A673 (cell line): Measurements from ENCODE around the gene SUN1. TPM values are rescaled to one million over a fixed set of nuclear protein-coding genes. Genes with fewer than 3 reads are reported as not detected.
"Not testable (repeated sequence)": the region's sequence is repeated elsewhere in the genome, so short reads cannot be mapped to it uniquely, and the experiment has no call there.

ENCODE experiments used
- BruUV-seq: library from RNA; stranded (reverse); fragments of 400-500 nt; replicated peaks from 2 replicates; lab custom pipeline; 2021; lab: Mats Ljungman, UMichigan
- CTCF ChIA-PET: fragments of 300-600 bp; sonication (Branson Sonifier 250); formaldehyde crosslinking; loops from one replicate; lab custom pipeline; 2022; ENCODE audit warnings: antibody characterized with exemption; lab: Charles Lee
- POLR2A ChIA-PET: fragments of 300-600 bp; sonication (Branson Sonifier 250); formaldehyde crosslinking; loops from one replicate; lab custom pipeline; 2022; ENCODE audit warnings: antibody characterized with exemption; ENCODE audit not compliant: low non-redundant PET; lab: Charles Lee
- DNase-seq: peaks from one replicate; pipeline ENCODE4 v3.0.0-alpha.2; 2015; ENCODE audit warnings: low spot score
- H3K27ac ChIP-seq: fragments of 200-600 bp; sonication (generic); 2 replicates; pipeline ENCODE4 v1.5.1; 2016; ENCODE audit warnings: mixed run types, low read depth, mild to moderate bottlenecking, mixed read lengths, antibody characterized with exemption, low read length; ENCODE audit not compliant: poor library complexity, severe bottlenecking
- H3K27me3 ChIP-seq: fragments of 200-600 bp; sonication (generic); replicated peaks from 2 replicates; pipeline ENCODE4 v1.6.1; 2017; ENCODE audit warnings: mixed run types, low read depth, mild to moderate bottlenecking, mixed read lengths, antibody characterized with exemption, low read length; ENCODE audit not compliant: insufficient read depth, poor library complexity
- H3K36me3 ChIP-seq: fragments of 200-600 bp; sonication (generic); 2 replicates; pipeline ENCODE4 v1.6.1; 2016; ENCODE audit warnings: mixed run types, mild to moderate bottlenecking, mixed read lengths, antibody characterized with exemption, low read length; ENCODE audit not compliant: insufficient read depth, poor library complexity, severe bottlenecking
- H3K4me1 ChIP-seq: fragments of 200-600 bp; sonication (generic); 2 replicates; pipeline ENCODE4 v1.6.1; 2017; ENCODE audit warnings: mixed run types, mild to moderate bottlenecking, mixed read lengths, antibody characterized with exemption, low read length; ENCODE audit not compliant: insufficient read depth, poor library complexity, severe bottlenecking
- H3K4me3 ChIP-seq: fragments of 200-600 bp; sonication (generic); 2 replicates; pipeline ENCODE4 v1.5.1; 2016; ENCODE audit warnings: low read depth, mixed run types, mild to moderate bottlenecking, mixed read lengths, low read length; ENCODE audit not compliant: poor library complexity, severe bottlenecking
- H3K9me3 ChIP-seq: fragments of 200-600 bp; sonication (generic); 2 replicates; pipeline ENCODE4 v1.6.1; 2016; ENCODE audit warnings: mixed run types, low read depth, mild to moderate bottlenecking, mixed read lengths, antibody characterized with exemption, low read length; ENCODE audit not compliant: poor library complexity, severe bottlenecking
- EZH2 ChIP-seq: fragments of 200-600 bp; sonication (generic); IDR thresholded peaks from 2 replicates; pipeline ENCODE4 v1.6.1; 2017; ENCODE audit warnings: borderline replicate concordance, low read depth, mild to moderate bottlenecking, mixed read lengths, antibody characterized with exemption, low read length; ENCODE audit not compliant: poor library complexity, severe bottlenecking
- intact Hi-C: fragments of 100-400 bp; cut with micrococcal nuclease; formaldehyde crosslinking; loops from one replicate; pipeline ENCODE4 v1.10.0; 2022; ENCODE audit not compliant: unreplicated experiment
- total RNA-seq: library from RNA; stranded (reverse); gene quantifications from 2 replicates; pipeline ENCODE4 v1.2.3, GENCODE V29; 2021
- TF ChIP-seq, protein P1 (sequence below): fragments of 300-800, 200-600 bp; sonication (generic); conservative IDR thresholded peaks from 2 replicates; pipeline ENCODE4 v1.5.1; 2017; ENCODE audit warnings: low read depth, mild to moderate bottlenecking, antibody characterized with exemption, low read length, moderate library complexity, mixed read lengths

The SUN1 gene
- total RNA-seq, 1 experiment from 2014 or later = 189 TPM

DNA sequence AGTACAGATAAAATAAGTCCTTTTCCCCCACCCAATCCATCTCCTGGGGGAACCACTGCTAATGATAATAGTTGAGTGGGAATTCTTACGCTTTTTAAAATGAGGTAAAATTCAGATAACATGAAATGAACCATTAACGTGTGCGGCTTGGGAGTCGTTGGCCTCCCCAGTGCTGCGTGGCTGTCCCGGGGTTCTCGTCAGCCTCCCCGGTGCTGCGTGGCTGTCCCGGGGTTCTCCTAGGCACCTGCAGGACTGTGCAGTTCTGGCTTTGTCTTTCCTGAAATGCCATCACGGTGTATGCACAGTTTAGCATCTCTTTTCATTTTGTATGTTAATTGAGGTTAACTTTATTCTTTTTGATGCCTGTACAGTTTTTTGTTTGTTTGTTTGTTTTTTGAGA lies 13.5 kb downstream of the SUN1 start:
- Histone ChIP-seq H3K9me3 (no peaks in the 10 kb centered on the region), H3K4me1 (no peaks in the 10 kb centered on the region), H3K36me3 (peaks cover 60% of the 10 kb centered on the region), H3K4me3 (no peak overlapping the region), H3K27ac (no peak overlapping the region), H3K27me3 (no peaks in the 10 kb centered on the region)
- BruUV-seq = no TSS peak
- TF ChIP-seq EZH2 = no peak
- TF ChIP-seq, protein P1, sequence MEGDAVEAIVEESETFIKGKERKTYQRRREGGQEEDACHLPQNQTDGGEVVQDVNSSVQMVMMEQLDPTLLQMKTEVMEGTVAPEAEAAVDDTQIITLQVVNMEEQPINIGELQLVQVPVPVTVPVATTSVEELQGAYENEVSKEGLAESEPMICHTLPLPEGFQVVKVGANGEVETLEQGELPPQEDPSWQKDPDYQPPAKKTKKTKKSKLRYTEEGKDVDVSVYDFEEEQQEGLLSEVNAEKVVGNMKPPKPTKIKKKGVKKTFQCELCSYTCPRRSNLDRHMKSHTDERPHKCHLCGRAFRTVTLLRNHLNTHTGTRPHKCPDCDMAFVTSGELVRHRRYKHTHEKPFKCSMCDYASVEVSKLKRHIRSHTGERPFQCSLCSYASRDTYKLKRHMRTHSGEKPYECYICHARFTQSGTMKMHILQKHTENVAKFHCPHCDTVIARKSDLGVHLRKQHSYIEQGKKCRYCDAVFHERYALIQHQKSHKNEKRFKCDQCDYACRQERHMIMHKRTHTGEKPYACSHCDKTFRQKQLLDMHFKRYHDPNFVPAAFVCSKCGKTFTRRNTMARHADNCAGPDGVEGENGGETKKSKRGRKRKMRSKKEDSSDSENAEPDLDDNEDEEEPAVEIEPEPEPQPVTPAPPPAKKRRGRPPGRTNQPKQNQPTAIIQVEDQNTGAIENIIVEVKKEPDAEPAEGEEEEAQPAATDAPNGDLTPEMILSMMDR = no peak
- no peak for DNase-seq
- intact Hi-C loops = no loop called here
- POLR2A ChIA-PET = no interaction called here
- CTCF ChIA-PET = no interaction called here

DNA sequence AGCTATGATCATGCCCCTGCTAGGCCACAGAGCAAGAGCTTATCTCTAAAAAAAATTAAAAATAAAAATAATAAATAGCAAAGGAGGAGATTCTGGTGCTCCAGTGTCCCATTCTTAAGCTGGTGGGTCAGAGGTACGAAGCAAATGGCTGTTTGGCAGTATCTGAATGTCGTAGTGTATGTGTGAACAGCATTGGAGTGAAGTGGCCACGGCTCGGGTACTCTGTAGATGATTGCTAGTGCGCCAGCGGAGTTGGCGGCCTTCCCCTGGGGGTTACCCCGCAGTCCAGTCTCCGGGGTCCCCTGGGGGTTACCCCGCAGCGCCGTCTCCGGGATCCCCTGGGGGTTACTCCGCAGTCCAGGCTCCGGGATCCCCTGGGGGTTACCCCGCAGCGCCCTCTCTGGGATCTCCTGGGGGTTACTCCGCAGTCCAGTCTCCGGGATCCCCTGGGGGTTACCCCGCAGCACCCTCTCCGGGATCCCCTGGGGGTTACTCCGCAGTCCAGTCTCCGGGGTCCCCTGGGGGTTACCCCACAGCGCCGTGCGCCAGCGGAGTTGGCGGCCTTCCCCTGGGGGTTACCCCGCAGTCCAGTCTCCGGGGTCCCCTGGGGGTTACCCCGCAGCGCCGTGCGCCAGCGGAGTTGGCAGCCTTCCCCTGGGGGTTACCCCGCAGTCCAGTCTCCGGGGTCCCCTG lies 14.8 kb downstream of the SUN1 start:
- BruUV-seq, H3K9me3 ChIP-seq, POLR2A ChIA-PET, H3K4me1 ChIP-seq, H3K4me3 ChIP-seq, DNase-seq, H3K27me3 ChIP-seq, H3K27ac ChIP-seq, intact Hi-C loops, CTCF ChIA-PET: not testable (repeated sequence)
- H3K36me3 ChIP-seq = peaks cover 66% of the 10 kb centered on the region

DNA sequence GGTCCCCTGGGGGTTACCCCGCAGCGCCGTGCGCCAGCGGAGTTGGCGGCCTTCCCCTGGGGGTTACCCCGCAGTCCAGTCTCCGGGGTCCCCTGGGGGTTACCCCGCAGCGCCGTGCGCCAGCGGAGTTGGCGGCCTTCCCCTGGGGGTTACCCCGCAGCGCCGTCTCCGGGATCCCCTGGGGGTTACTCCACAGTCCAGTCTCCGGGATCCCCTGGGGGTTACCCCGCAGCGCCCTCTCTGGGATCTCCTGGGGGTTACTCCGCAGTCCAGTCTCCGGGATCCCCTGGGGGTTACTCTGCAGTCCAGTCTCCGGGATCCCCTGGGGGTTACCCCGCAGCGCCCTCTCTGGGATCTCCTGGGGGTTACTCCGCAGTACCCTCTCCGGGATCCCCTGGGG lies 15.5 kb downstream of the SUN1 start:
- H3K4me1 ChIP-seq, H3K9me3 ChIP-seq, H3K27ac ChIP-seq, H3K4me3 ChIP-seq, DNase-seq, CTCF ChIA-PET, BruUV-seq, POLR2A ChIA-PET, H3K27me3 ChIP-seq, intact Hi-C loops: not testable (repeated sequence)
- peaks cover 66% of the 10 kb centered on the region for H3K36me3 ChIP-seq

DNA sequence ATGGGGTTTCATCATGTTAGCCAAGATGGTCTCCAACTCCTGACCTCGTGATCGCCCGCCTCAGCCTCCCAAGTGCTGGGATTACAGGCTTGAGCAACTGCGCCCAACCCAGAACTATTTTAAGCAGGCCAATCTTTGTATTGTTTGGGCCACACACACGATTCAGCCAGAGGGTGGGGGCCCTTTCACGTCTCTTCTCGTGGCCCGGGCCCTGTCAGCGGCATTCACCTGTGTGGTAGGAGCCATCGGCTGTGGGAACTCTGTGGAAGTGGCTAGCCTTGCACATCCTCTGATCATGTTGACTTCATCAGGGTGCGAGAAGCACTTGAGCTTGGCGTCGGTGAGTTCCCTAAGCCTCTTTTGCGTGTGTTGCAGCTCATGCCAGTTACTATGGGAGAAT lies 16.9 kb downstream of the SUN1 start:
- peaks cover 66% of the 10 kb centered on the region for H3K36me3 ChIP-seq
- H3K9me3 ChIP-seq = no peaks in the 10 kb centered on the region
- TF ChIP-seq, protein P1 = no peak
- CTCF ChIA-PET = no interaction called here
- intact Hi-C loops = no loop called here
- H3K4me3 ChIP-seq = no peak overlapping the region
- POLR2A ChIA-PET = no interaction called here
- H3K27ac ChIP-seq = no peak overlapping the region
- H3K4me1 ChIP-seq = no peaks in the 10 kb centered on the region
- DNase-seq = no peak
- no peaks in the 10 kb centered on the region for H3K27me3 ChIP-seq
- BruUV-seq = no TSS peak
